Nephron (organoid): Measurements from ENCODE around the gene PSMD3.

Experiments
- H3K27ac Mint-ChIP-seq, 3 experiments: 2 replicates each; pipeline ENCODE4 v1.8.0; 2020; ENCODE audit warnings: mixed read lengths in 3 of 3, mild to moderate bottlenecking in 2 of 3, moderate library complexity in 1 of 3
- H3K27me3 Mint-ChIP-seq: 2 replicates; pipeline ENCODE4 v1.8.0; 2021; ENCODE audit warnings: low read depth, mild to moderate bottlenecking, moderate library complexity, mixed read lengths
- H3K36me3 Mint-ChIP-seq: 2 replicates; pipeline ENCODE4 v1.8.0; 2020; ENCODE audit warnings: low read depth, mixed read lengths
- H3K4me1 Mint-ChIP-seq: 2 replicates; pipeline ENCODE4 v1.8.0; 2020; ENCODE audit warnings: mixed read lengths
- H3K4me3 Mint-ChIP-seq, 3 experiments: 2 replicates each; pipeline ENCODE4 v1.8.0; 2020; ENCODE audit warnings: mild to moderate bottlenecking in 3 of 3, mixed read lengths in 3 of 3, moderate library complexity in 2 of 3
- H3K9me3 Mint-ChIP-seq: 2 replicates; pipeline ENCODE4 v1.8.0; 2020; ENCODE audit warnings: mixed read lengths
- CTCF ChIP-seq, 3 experiments: fragments of 200-600 bp; sonication (generic); IDR thresholded peaks; one replicate each; pipeline ENCODE4 v1.5.0; 2021; ENCODE audit warnings: antibody characterized with exemption in 3 of 3; ENCODE audit not compliant: unreplicated experiment in 3 of 3

The PSMD3 gene

DNA sequence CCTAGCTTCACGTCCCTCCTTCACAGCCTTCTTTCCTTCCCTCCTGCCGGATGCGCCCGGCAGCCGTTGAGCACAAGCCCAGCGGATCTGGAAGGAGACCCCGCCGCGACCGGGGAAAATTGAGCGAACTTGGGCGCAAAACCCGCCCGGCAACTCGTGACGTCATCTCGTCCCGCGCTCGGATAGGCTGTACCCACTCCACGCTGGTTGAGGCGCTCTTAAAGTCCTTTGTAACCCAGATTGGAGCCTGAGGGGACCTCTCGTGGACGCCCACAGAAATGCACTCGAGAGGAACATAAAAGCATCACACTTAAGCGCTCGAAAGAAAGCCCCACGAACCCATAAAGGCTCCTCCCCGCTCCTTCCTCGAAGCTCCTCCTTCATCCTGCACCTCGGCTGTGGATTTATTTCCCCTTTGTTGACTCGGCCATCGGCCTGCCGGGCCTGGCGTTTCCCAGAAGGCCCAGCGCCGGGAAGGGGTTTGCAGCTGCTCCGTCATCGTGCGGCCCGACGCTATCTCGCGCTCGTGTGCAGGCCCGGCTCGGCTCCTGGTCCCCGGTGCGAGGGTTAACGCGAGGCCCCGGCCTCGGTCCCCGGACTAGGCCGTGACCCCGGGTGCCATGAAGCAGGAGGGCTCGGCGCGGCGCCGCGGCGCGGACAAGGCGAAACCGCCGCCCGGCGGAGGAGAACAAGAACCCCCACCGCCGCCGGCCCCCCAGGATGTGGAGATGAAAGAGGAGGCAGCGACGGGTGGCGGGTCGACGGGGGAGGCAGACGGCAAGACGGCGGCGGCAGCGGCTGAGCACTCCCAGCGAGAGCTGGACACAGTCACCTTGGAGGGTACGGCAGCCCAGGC, at the start of gene PSMD3:
Gene PSMD3, plus strand, starts transcription at position 457 of the 856 bp plus-strand sequence. Its CDS starts 164 bp downstream, at position 621.
- TF ChIP-seq CTCF (IDR thresholded peaks at IDR 0.05; ENCODE audit: unreplicated experiment in 3 of 3), result peak; percentile 73 to 77 (median 74)
- Mint-ChIP-seq H3K36me3 (peaks cover 11% of the 10 kb centered on the region), H3K9me3 (no peaks in the 10 kb centered on the region), H3K4me1 (peaks cover 40% of the 10 kb centered on the region), H3K27ac (peak within 1 kb of the TSS; percentile 89 to 95 (median 89)), H3K27me3 (peaks cover 4% of the 10 kb centered on the region), H3K4me3 (peak within 1 kb of the TSS; percentile 85 to 89 (median 88))

- peak overlapping the region in 1 of 3 experiments; percentile 28 for H3K27ac Mint-ChIP-seq
- no peaks in the 10 kb centered on the region for H3K9me3 Mint-ChIP-seq
- no peak for TF ChIP-seq CTCF (IDR thresholded peaks at IDR 0.05; ENCODE audit: unreplicated experiment in 3 of 3)
- no peaks in the 10 kb centered on the region for H3K36me3 Mint-ChIP-seq
- H3K27me3 Mint-ChIP-seq, result no peaks in the 10 kb centered on the region
- no peak overlapping the region for H3K4me3 Mint-ChIP-seq
- peaks cover 14% of the 10 kb centered on the region for H3K4me1 Mint-ChIP-seq
These were observed 46.7 kb upstream of the PSMD3 start for GRCh38 chr17:39933912-39934311.

DNA sequence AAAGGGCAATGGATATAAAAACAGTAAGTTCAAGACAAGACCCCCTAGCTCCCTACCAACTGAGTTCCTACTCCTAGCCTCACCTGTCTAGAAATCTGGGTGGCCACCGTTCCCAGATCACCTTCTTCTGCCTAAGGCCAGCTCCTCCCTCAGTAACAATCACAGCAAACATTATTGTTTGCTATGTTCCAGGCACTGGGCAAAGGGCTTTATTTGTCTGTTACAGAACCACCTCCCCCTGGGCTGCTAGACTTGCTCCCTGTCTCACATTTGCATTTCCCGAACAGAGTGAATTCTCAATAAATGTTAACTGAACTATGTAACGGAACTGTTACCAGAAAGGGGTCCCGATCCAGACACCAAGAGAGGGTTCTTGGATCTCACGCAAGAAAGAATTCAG, 46.3 kb upstream of the PSMD3 start:
- no peaks in the 10 kb centered on the region for H3K36me3 Mint-ChIP-seq
- peaks cover 14% of the 10 kb centered on the region for H3K4me1 Mint-ChIP-seq
- H3K27me3 Mint-ChIP-seq, result no peaks in the 10 kb centered on the region
- no peak for TF ChIP-seq CTCF (IDR thresholded peaks at IDR 0.05; ENCODE audit: unreplicated experiment in 3 of 3)
- H3K27ac Mint-ChIP-seq, result peak overlapping the region in 1 of 3 experiments; percentile 28
- no peaks in the 10 kb centered on the region for H3K9me3 Mint-ChIP-seq
- no peak overlapping the region for H3K4me3 Mint-ChIP-seq

- H3K27me3 Mint-ChIP-seq, result no peaks in the 10 kb centered on the region
- no peaks in the 10 kb centered on the region for H3K9me3 Mint-ChIP-seq
- H3K4me1 Mint-ChIP-seq, result peaks cover 17% of the 10 kb centered on the region
- H3K4me3 Mint-ChIP-seq, result no peak overlapping the region
- no peak overlapping the region for H3K27ac Mint-ChIP-seq
- no peak for TF ChIP-seq CTCF (IDR thresholded peaks at IDR 0.05; ENCODE audit: unreplicated experiment in 3 of 3)
- H3K36me3 Mint-ChIP-seq, result no peaks in the 10 kb centered on the region
These were observed 44.7 kb upstream of the PSMD3 start for GRCh38 chr17:39935909-39936308.

DNA sequence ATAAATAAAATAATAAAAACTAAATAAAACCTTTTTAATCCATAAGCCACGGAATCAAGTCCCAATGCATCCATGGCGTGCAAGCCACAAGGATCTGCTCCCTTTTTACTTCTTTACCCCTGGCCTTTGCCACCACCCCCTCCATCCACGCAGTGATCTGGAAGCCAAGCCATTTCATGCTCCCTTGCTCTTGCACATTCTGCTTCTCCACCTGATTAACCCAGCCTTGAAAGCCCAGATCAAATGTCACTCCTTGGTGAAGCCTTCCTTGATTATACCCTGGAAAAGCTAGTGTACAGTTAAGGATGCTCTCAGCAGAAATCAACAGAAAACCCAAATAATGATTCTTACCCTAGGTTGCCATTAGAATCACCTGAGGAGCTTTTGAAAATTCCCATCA, 43.2 kb upstream of the PSMD3 start:
- H3K9me3 Mint-ChIP-seq, result no peaks in the 10 kb centered on the region
- H3K36me3 Mint-ChIP-seq, result no peaks in the 10 kb centered on the region
- peaks cover 6% of the 10 kb centered on the region for H3K27me3 Mint-ChIP-seq
- H3K27ac Mint-ChIP-seq, result no peak overlapping the region
- H3K4me1 Mint-ChIP-seq, result peaks cover 17% of the 10 kb centered on the region
- H3K4me3 Mint-ChIP-seq, result no peak overlapping the region
- no peak for TF ChIP-seq CTCF (IDR thresholded peaks at IDR 0.05; ENCODE audit: unreplicated experiment in 3 of 3)
